Measurements from ENCODE around the gene PARD6B. TPM values are rescaled to one million over a fixed set of nuclear protein-coding genes. Genes with fewer than 3 reads are reported as not detected.

Gene PARD6B
- total and polyA plus RNA-seq, 2 of the 13 experiments (the other 11 are each of a cell fraction or from before 2014, with no cell fraction given) = 6.9 to 22.2 TPM

GRCh38 chr20:50794846-50795634 is 63.7 kb downstream of the PARD6B start, which contains the start of gene BCAS4 (continued):
- peak; percentile 80; the same call in 1 of the 2 replicates for TF ChIP-seq ZNF607 (CRISPR knock-in tag; IDR thresholded peaks at IDR 0.05; ENCODE audit: borderline replicate concordance)
- peak; percentile 42; the same call in 1 of the 2 replicates for TF ChIP-seq CAMTA2 (CRISPR knock-in tag; IDR thresholded peaks at IDR 0.05; ENCODE audit: borderline replicate concordance)
- TF ChIP-seq RAD21 (CRISPR knock-in tag; IDR thresholded peaks at IDR 0.05) = peak; percentile 100
- no peak for TF ChIP-seq ZNF83 (CRISPR knock-in tag; IDR thresholded peaks at IDR 0.05; ENCODE audit: borderline replicate concordance)
- TF ChIP-seq KDM3A (CRISPR knock-in tag; IDR thresholded peaks at IDR 0.05; ENCODE audit: low read depth) = peak; percentile 71; the same call in 1 of the 2 replicates
- peak; percentile 49 for TF ChIP-seq ZSCAN31 (CRISPR knock-in tag; IDR thresholded peaks at IDR 0.05; ENCODE audit: low read depth)
- TF ChIP-seq SP5 (CRISPR knock-in tag; IDR thresholded peaks at IDR 0.05; ENCODE audit: borderline replicate concordance, low read depth) = peak; percentile 78
- peak; percentile 62; the same call in 1 of the 2 replicates for TF ChIP-seq THAP9 (CRISPR knock-in tag; IDR thresholded peaks at IDR 0.05; ENCODE audit: borderline replicate concordance)
- peak; percentile 89 for TF ChIP-seq ZNF274 (CRISPR knock-in tag; IDR thresholded peaks at IDR 0.05)
- peak; percentile 37; the same call in 1 of the 2 replicates for TF ChIP-seq NR2F2 (IDR thresholded peaks at IDR 0.05; ENCODE audit: borderline replicate concordance, low read depth)
- 0 out of 2 replicates have a peak, but pooled peaks have one; percentile 24 for TF ChIP-seq CREB3 (CRISPR knock-in tag; IDR thresholded peaks at IDR 0.05)
- no peak for TF ChIP-seq CENPBD1 (CRISPR knock-in tag; IDR thresholded peaks at IDR 0.05; ENCODE audit: borderline replicate concordance, low read depth)
- TF ChIP-seq TEAD3 (CRISPR knock-in tag; optimal IDR thresholded peaks at IDR 0.05; ENCODE audit: borderline replicate concordance) = peak; percentile 23
- TF ChIP-seq ZNF33B (CRISPR knock-in tag; IDR thresholded peaks at IDR 0.05) = peak; percentile 78; the same call in 1 of the 2 replicates
- 0 out of 2 replicates have a peak, but pooled peaks have one; percentile 35 for TF ChIP-seq ZNF564 (CRISPR knock-in tag; IDR thresholded peaks at IDR 0.05)
- TF ChIP-seq HNRNPK (IDR thresholded peaks at IDR 0.05; ENCODE audit: low read depth, low read length, poor library complexity, severe bottlenecking) = peak; percentile 81
- peak; percentile 88 for TF ChIP-seq ZNF691 (CRISPR knock-in tag; IDR thresholded peaks at IDR 0.05; ENCODE audit: borderline replicate concordance, low read depth)
- TF ChIP-seq ZNF446 (CRISPR knock-in tag; IDR thresholded peaks at IDR 0.05) = peak; percentile 88
- TF ChIP-seq ZNF766 (CRISPR knock-in tag; IDR thresholded peaks at IDR 0.05; ENCODE audit: borderline replicate concordance) = peak; percentile 76
- TF ChIP-seq RFXAP (CRISPR knock-in tag; IDR thresholded peaks at IDR 0.05; ENCODE audit: borderline replicate concordance) = peak; percentile 18; the same call in 1 of the 2 replicates
- peak; percentile 72 for TF ChIP-seq HOXA5 (CRISPR knock-in tag; IDR thresholded peaks at IDR 0.05)
- 0 out of 2 replicates have a peak, but pooled peaks have one; percentile 27 for TF ChIP-seq ZNF670 (CRISPR knock-in tag; IDR thresholded peaks at IDR 0.05; ENCODE audit: borderline replicate concordance)
- no peak for TF ChIP-seq TARDBP (CRISPR knock-in tag; IDR thresholded peaks at IDR 0.05)
- peak; percentile 88 for TF ChIP-seq PHF8 (CRISPR knock-in tag; IDR thresholded peaks at IDR 0.05)
- 0 out of 2 replicates have a peak, but pooled peaks have one; percentile 41 for TF ChIP-seq ZMYM4 (CRISPR knock-in tag; IDR thresholded peaks at IDR 0.05)

Measured in HepG2 (cell line).